ENCODE data around the gene AOAH.
"Not testable (repeated sequence)": the region's sequence is repeated elsewhere in the genome, so short reads cannot be mapped to it uniquely, and the experiment has no call there.

AOAH gene

DNA sequence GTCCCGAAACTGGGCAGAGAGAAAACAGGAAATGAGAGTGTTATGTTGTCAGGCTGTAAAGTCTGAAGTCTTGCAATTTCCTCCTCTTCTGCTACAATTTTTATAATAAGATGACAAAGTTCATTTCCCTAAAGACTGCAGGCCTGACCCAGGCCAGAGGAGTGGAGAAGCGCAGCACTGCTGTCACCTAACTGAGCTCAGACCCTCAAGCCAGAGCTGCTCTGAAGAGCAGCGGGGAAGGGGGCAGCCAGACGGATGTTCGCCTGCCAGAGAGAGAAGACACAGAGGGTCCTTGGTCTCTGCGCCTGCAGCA, 12.6 kb upstream of the AOAH start:
- DNase-seq: no peak

- DNase-seq: no peak
These were observed 12.0 kb upstream of the AOAH start for GRCh38 chr7:36736090-36736898.

DNA sequence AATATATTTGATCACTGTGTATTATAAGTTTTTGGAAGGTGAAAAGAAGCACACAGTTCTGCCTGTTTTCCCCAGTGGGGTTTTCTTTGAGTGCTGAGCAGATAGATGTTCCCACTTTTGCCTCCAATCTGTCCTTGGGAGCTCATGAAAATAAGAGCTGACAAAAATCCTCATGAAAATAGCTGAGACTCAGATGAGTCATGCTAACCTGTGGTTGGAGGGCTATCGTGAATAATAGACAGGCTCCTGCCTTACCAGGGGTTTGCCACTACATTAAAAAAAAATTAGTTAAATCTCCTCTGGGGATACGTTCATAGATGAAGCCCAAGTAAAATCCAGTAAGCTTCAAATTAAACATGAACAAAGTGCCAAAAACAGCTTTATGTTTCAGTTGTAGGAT, 10.9 kb upstream of the AOAH start:
- no peak for DNase-seq

GRCh38 chr7:36734731-36735130, 10.4 kb upstream of the AOAH start:
- DNase-seq: no peak

GRCh38 chr7:36733411-36733810, 9.1 kb upstream of the AOAH start:
- no peak for DNase-seq

DNA sequence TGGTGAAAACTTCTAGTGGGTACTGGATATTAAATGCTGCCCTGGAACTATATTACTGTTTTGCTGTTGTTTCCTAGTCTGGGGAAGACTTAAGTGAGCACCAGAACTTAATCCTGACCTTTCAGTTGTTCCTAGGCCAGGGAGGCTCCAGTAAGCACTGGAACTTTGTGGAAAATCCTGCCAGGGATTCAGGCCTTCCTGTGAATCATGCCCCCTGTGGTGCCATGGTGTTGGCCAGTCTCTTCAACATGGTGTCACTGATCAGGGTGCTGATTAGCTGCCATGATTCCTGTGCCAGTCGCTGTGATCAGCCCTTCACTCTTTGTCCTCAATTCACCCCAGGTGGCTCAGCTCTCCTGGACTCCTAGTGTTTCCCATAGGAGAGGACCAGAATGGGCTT, 8.5 kb upstream of the AOAH start:
- no peak for DNase-seq

DNA sequence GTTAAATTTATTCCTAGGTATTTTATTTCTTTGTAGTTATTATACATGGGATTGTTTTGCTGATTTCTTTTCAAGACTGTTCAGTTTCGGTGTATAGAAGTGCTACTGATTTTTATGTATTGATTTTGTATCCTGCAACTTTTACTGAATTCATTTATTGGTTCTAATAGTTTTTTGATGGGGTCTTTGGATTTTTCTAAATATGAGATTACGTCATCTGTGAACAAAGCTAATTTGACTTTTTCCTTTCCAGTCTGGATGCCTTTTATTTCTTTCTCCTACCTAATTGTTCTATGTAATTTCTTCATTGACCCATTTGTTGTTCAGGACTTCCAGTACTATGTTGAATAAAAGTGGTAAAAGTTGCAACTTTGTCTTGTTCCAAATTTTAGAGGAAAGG, 5.8 kb upstream of the AOAH start:
- DNase-seq: no peak

DNA sequence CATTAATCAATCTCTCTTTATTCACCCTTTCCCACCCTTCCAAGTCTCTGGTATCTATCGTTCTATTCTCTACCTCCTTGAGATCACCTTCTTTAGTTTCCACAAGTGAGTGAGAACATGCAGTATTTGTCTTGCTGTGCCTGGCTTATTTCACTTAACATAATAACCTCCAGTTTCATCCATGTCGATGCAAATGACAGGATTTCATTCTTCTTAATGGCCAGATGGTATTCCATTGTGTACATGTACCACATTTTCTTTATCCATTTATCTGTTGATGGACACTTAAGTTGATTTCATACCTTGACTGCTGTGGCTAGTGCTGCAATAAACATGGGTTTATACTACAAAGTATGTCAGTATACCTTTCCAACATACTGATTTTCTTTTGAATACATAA, 3.8 kb upstream of the AOAH start:
- DNase-seq: no peak

DNA sequence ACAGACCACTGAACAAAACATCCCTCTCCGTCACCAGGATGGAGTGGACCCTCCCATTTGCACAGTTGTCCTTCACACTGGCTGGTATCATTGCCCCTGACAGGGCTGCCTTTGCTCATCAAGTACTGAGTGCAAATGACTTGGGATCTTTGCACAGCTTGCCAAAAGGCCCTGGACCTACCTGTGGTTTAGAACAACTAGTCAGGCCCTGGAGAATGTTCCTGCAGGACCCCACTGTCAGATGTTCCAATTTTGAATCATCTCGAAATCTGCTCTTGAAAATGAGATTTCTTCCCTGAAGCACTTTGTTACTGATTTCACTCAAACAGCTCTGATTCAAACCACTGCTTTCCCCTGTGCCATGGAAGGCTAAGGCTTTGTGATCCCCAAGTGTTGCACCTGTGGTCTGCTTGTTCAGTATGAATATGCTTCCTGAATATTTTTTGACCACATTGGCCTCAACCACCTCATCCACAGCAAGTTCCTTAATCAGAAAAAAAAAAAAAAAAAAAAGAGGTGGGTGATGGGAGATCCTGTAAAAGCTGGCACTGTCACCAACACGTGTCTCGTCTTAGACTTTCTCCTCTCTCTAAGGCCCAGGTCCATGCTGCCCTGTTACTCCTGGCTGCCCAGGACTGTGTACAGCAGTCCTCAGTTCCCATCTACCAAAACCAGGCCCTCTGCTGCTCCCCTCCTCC, 2.7 kb upstream of the AOAH start:
- DNase-seq: no peak

DNA sequence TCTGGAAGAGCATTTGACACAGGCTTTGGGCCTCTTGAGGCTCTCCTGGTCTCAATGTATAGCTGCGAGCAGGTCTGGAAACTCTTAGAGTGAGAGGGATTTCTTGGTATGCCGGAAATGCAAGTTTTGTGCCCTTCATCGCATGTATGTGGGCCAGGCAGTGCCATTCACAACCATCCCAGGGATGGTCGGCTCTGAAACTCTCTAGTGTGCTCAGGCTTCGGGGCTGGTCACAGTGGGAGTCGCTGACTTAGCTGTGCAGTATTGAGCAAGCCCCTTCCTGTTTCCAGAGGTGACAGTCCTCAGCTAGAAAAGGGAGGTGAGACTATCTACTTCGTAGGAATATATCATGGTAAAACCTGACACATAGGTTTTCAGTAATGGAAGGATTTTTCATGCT, 2.0 kb upstream of the AOAH start:
- no peak for DNase-seq

GRCh38 chr7:36724996-36725395, 702 bp upstream of the AOAH start:
- DNase-seq: no peak

GRCh38 chr7:36723291-36723690, 1.0 kb downstream of the AOAH start:
- no peak for DNase-seq

DNA sequence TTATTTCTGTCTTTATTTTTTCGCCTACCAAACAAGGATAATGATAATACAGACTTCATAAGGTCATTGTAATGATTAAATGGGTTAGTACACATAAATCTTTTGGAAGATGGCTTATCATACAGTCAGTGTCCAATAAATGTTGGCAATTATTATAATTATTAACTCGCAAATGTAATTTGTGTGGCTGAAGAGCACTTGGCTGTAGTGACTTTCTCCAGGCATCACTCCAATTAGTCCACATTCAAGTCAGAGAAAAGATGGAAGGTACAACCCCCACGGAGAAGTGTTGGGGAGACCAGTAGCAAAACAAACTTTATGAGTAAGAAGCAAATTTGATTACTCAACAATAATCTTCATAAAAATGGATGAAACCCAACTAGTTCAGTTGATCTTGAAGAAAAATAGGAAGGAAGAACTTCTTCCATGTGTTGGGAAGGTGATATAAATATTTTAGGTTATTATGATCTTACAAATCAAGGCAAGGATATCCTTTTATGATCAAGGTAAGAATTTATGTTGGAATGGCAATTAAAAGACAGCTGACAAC, 5.1 kb downstream of the AOAH start:
- DNase-seq: no peak

DNA sequence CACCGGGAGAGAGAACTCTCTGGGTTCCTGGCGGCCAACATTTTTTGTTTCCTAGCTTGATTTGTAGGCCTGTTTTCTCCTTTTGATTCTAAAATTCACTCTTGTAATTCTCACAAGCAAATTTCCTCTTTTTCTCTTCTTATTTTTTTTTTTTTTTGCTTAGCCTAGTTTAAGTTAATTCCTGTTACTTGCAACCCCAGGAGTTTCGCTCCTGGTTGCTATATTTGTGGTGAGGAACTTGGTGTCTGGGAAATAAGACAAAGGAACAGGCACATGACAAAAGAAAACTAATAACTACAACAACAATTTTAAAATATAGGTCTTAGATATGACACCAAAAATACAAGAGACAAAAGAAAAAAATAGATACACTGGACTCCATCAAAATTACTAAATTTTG, 6.7 kb downstream of the AOAH start:
- DNase-seq: no peak

- not testable (repeated sequence) for DNase-seq
These were observed 7.5 kb downstream of the AOAH start for GRCh38 chr7:36716802-36717201.

DNA sequence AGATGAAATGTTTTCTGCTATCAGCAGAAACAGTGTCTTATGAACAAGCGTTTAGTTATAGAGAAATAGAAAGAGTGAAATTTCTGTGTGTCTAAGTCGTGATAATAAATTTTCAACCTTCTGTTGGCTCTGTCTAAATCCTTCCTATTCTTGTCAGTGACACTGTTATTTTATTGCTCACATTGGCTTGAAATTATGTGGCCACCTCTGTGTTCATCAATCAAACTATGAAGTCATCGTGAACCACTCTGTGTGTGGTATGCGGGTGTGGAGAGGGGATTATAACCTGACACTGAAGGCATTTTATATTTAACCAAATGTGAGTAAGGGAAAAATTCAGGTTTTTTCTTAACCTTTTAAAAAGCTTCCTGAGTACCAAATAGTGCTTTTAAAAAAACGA, 12.3 kb downstream of the AOAH start:
- DNase-seq: no peak

- no peak for DNase-seq
These were observed 13.0 kb downstream of the AOAH start for GRCh38 chr7:36711256-36711655.

DNA sequence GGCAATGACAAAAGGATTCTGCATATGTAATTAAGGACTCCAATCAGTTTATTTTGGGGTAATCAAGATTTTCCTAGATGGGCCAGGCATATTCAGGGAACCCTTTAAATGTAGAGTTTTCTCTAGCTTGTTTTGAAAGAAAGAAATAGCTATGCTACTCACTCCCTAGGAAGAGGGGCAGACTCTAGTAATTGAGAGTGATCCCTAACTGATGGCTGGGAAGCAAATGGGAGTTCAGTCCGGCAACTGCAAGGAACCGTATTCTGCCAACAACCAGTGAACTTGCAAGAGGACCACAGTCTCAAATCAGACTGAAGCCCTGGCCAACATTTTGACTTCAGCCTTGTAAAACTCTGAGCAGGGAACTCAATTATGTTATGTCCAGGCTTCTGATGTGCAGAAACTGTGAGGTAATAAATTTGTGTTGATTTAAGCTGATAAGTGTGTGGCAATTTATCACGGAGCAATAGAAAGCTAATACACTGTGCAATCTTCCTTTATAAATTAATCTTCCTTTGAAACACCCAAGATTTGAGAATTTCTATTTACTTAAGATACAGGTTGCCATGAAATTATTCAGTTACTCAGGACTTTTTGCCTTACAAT, 14.0 kb downstream of the AOAH start:
- no peak for DNase-seq

- no peak for DNase-seq
These were observed 15.5 kb downstream of the AOAH start for GRCh38 chr7:36708767-36709166.

- DNase-seq: no peak
These were observed 16.4 kb downstream of the AOAH start for GRCh38 chr7:36707898-36708297.

GRCh38 chr7:36707465-36707864, 16.8 kb downstream of the AOAH start:
- DNase-seq: no peak

DNA sequence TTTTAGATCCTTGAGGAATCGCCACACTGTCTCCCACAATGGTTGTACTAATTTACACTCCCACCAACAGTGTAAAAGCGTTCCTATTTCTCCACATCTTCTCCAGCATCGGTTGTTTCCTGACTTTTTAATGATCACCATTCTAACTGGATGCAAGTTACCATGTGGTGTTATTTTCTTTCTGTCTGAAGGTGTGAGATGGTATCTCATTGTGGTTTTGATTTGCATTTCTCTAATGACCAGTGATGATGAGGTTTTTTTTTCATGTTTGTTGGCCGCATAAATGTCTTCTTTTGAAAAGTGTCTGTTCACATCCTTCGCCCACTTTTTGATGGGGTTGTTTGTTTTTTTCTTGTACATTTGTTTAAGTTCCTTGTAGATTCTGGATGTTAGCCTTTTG, 20.4 kb downstream of the AOAH start:
- not testable (repeated sequence) for DNase-seq

GRCh38 chr7:36692456-36692855, 31.8 kb downstream of the AOAH start:
- no peak for DNase-seq

GRCh38 chr7:36691983-36692382, 32.3 kb downstream of the AOAH start:
- no peak for DNase-seq
